ENCODE data around the gene DDX6. TPM values are rescaled to one million over a fixed set of nuclear protein-coding genes. Genes with fewer than 3 reads are reported as not detected.

Gene DDX6
- total RNA-seq, 2 experiments from 2014 or later, result 155 to 158 TPM

DNA sequence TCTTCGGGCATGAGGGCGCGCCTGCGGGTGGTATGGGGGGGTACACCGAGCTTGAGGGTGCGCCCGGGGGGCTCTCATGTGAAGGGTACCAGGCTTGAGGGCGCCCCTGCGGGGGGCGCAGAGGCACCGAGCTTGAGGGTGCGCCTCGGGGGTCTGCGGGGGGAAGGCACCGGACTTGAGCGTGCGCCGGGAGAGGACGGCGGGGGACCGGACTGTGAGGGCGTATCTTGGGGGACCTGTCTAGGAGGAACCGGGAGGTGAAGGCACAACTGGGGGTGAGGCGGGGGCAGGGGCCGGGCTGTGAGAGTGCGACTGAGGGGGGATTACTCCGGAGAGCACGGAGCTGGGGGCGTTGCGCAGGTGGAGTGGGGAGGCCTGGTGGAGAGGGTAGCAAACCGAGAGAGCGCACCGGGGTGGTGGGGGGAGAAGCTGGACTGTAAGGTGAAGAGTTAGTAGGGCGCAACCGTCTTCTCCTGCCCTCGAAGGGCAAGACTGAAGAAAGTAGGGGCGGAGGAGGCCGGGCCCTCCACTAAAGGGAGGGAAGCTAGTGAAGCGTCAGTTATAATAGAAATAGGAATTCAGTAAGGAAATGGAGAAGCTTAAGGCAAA lies 1.1 kb upstream of the DDX6 start:
- Mint-ChIP-seq H3K27ac (peak overlapping the region; percentile 100), H3K27me3 (no peaks in the 10 kb centered on the region), H3K4me1 (ENCODE audit: low read depth) (peaks cover 10% of the 10 kb centered on the region), H3K4me3 (peak overlapping the region; percentile 99), H3K36me3 (ENCODE audit: low read depth) (peaks cover 18% of the 10 kb centered on the region), H3K9me3 (no peaks in the 10 kb centered on the region)
- intact Hi-C loops (cut with micrococcal nuclease), result loop anchor here (5.0 kb wide), 2 partner anchors 85 to 135 kb away; partner anchors contain the start of gene BCL9L
- no peak for TF ChIP-seq CTCF (IDR thresholded peaks at IDR 0.05)
- ChIA-PET POLR2A (interaction anchor here (0.6 to 5.9 kb wide), 19 partner anchors 9 to 471 kb away, joined by 3 to 54 read pairs (median 7); partner anchors contain the start of gene BCL9L), CTCF (interaction anchor here (0.7 to 8.2 kb wide), 19 partner anchors 9 to 197 kb away, joined by 3 to 80 read pairs (median 6); partner anchors contain the start of genes BCL9L and CXCR5)
- DNase-seq (peak; percentile 61), ATAC-seq (peak; percentile 11)

DNA sequence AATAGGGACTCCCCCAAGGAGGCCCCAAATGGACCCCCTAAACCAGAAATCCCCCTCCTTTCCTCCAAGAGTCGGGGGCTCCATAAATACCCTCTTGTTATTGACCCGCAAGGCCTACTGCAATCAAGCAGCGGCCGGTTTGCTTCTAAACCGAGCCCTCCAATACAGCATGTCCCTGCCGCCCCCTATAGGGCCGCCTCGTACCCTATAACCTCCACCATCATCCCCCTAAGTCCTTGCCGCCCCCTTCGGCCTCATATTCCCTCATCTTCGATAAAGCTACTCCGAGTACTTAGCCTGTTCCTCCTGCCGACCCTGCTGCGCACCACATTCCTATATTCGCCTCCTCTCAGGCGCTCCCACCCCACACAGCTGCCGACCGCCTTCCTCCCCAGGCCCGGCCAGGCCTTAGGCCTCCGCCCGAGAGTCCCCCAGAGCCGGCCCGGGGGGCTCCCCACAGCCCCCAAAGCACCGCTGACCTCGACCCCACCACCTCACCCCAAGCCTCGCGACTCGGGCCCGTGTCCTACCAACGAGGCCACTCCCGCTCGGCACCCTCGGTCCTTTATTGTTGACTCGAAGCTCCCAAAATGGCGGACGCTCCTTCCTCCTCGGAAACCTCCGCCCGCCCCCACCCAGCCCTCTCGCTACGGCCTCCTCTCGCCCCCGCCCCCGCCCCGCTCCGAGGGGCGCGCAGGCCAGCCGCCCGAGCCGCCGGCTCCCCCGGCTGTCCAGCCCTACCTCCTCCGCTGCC lies 430 bp downstream of the DDX6 start:
- intact Hi-C loops (cut with micrococcal nuclease), result loop anchor here (5.0 kb wide), 2 partner anchors 87 to 137 kb away; partner anchors contain the start of gene BCL9L
- ATAC-seq, result peak; percentile 34

GRCh38 chr11:118789501-118790356 lies 1.2 kb downstream of the DDX6 start:
- Mint-ChIP-seq H3K27ac (peak overlapping the region; percentile 100), H3K27me3 (no peaks in the 10 kb centered on the region), H3K4me3 (peak overlapping the region; percentile 99), H3K4me1 (ENCODE audit: low read depth) (peaks cover 27% of the 10 kb centered on the region), H3K36me3 (ENCODE audit: low read depth) (peaks cover 35% of the 10 kb centered on the region), H3K9me3 (no peaks in the 10 kb centered on the region)
- DNase-seq (no peak), ATAC-seq (peak; percentile 3)
- ChIA-PET CTCF (interaction anchor here (0.8 to 8.2 kb wide), 18 partner anchors 9 to 182 kb away, joined by 3 to 80 read pairs (median 4); partner anchors contain the start of genes BCL9L and PHLDB1), POLR2A (interaction anchor here (0.6 to 5.9 kb wide), 27 partner anchors 8 to 229 kb away, joined by 3 to 54 read pairs (median 5); partner anchors contain the start of genes CENATAC and TRAPPC4)
- TF ChIP-seq CTCF (IDR thresholded peaks at IDR 0.05), result no peak
- intact Hi-C loops (cut with micrococcal nuclease), result loop anchor here (5.0 kb wide), 3 partner anchors 88 to 138 kb away; partner anchors contain the start of gene BCL9L

More for the DNA sequence above, 430 bp downstream of the DDX6 start:
- peak; percentile 48 for TF ChIP-seq CTCF (IDR thresholded peaks at IDR 0.05)
- Mint-ChIP-seq H3K36me3 (ENCODE audit: low read depth) (peaks cover 31% of the 10 kb centered on the region), H3K27me3 (no peaks in the 10 kb centered on the region), H3K4me1 (ENCODE audit: low read depth) (peaks cover 25% of the 10 kb centered on the region), H3K27ac (peak overlapping the region; percentile 100), H3K9me3 (no peaks in the 10 kb centered on the region), H3K4me3 (peak overlapping the region; percentile 99)
- DNase-seq, result peak; percentile 80
- CTCF ChIA-PET, result interaction anchor here (0.6 to 8.2 kb wide), 26 partner anchors 10 to 183 kb away, joined by 3 to 80 read pairs (median 4); partner anchors contain the start of genes BCL9L, CXCR5, PHLDB1 and UPK2
- POLR2A ChIA-PET, result interaction anchor here (0.6 to 5.9 kb wide), 37 partner anchors 9 to 304 kb away, joined by 3 to 54 read pairs (median 4); partner anchors contain the start of genes CENATAC, SLC37A4 and TRAPPC4

GRCh38 chr11:118786657-118787056 lies 4.3 kb downstream of the DDX6 start:
- Mint-ChIP-seq H3K27me3 (no peaks in the 10 kb centered on the region), H3K4me1 (ENCODE audit: low read depth) (peaks cover 38% of the 10 kb centered on the region), H3K27ac (peak overlapping the region; percentile 100), H3K4me3 (peak overlapping the region; percentile 99), H3K36me3 (ENCODE audit: low read depth) (peaks cover 47% of the 10 kb centered on the region), H3K9me3 (no peaks in the 10 kb centered on the region)
- intact Hi-C loops (cut with micrococcal nuclease), result loop anchor here (5.0 kb wide), 1 partner anchor 94 kb away; no protein-coding TSS in a partner anchor
- no peak for TF ChIP-seq CTCF (IDR thresholded peaks at IDR 0.05)
- CTCF ChIA-PET, result interaction anchor here (0.6 to 8.2 kb wide), 7 partner anchors 15 to 144 kb away, joined by 3 to 80 read pairs (median 3); no protein-coding TSS in a partner anchor
- no peak for DNase-seq
- POLR2A ChIA-PET, result interaction anchor here (1.1 to 1.8 kb wide), 4 partner anchors 109 to 172 kb away, joined by 3 to 8 read pairs (median 4); no protein-coding TSS in a partner anchor
- no peak for ATAC-seq

Data from activated CD8-positive, alpha-beta T cell treated with anti-CD3 and anti-CD28 coated beads for 36 hours (primary cell).